Osteoblast (primary cell): ENCODE measurements around the gene LARP6. TPM values are rescaled to one million over a fixed set of nuclear protein-coding genes. Genes with fewer than 3 reads are reported as not detected.
"Not testable (repeated sequence)": the region's sequence is repeated elsewhere in the genome, so short reads cannot be mapped to it uniquely, and the experiment has no call there.

ENCODE experiments used
- DNase-seq: peaks from one replicate; pipeline ENCODE4 v3.0.0; 2011; ENCODE audit warnings: low spot score, mixed read lengths; ENCODE audit not compliant: insufficient read length; ENCODE audit errors: missing footprints
- H2AFZ ChIP-seq: 2 replicates; pipeline ENCODE4 v1.6.0; 2011; ENCODE audit warnings: mild to moderate bottlenecking, low read length
- H3K27ac ChIP-seq: 2 replicates; pipeline ENCODE4 v1.5.1; 2011; ENCODE audit warnings: mild to moderate bottlenecking, low read depth, low read length, moderate library complexity
- H3K27me3 ChIP-seq: 2 replicates; pipeline ENCODE4 v1.6.0; 2012; ENCODE audit warnings: mild to moderate bottlenecking, control low read depth, inconsistent platforms, low read length, moderate library complexity; ENCODE audit not compliant: insufficient read depth
- H3K36me3 ChIP-seq: 2 replicates; pipeline ENCODE4 v1.5.1; 2011; ENCODE audit warnings: mild to moderate bottlenecking, low read length, control low read depth, moderate library complexity; ENCODE audit not compliant: insufficient read depth
- H3K4me1 ChIP-seq: 2 replicates; pipeline ENCODE4 v1.5.1; 2011; ENCODE audit warnings: mild to moderate bottlenecking, low read length, control low read depth, moderate library complexity; ENCODE audit not compliant: insufficient read depth
- H3K4me2 ChIP-seq: 2 replicates; pipeline ENCODE4 v1.6.0; 2011; ENCODE audit warnings: mild to moderate bottlenecking, low read length; ENCODE audit not compliant: insufficient read depth
- H3K4me3 ChIP-seq: fragments of 200-600 bp; sonication (generic); 3 replicates; pipeline ENCODE4 v1.5.1; 2012; ENCODE audit warnings: mild to moderate bottlenecking, low read length, inconsistent platforms; ENCODE audit not compliant: insufficient read depth
- H3K79me2 ChIP-seq: 2 replicates; pipeline ENCODE4 v1.6.0; 2012; ENCODE audit warnings: mild to moderate bottlenecking, low read length, control low read depth, inconsistent platforms; ENCODE audit not compliant: insufficient read depth
- H3K9me3 ChIP-seq: 2 replicates; pipeline ENCODE4 v1.5.1; 2011; ENCODE audit warnings: low read depth, low read length, control low read depth
- H4K20me1 ChIP-seq: 2 replicates; pipeline ENCODE4 v1.6.0; 2012; ENCODE audit warnings: mild to moderate bottlenecking, low read length, control low read depth; ENCODE audit not compliant: insufficient read depth
- total RNA-seq: library from RNA; depleted of rRNA; stranded (reverse); fragments of >200 nt; gene quantifications from 2 replicates; pipeline ENCODE4 v1.2.3, GENCODE V29; 2012
- TF ChIP-seq, protein P1 (sequence below): IDR thresholded peaks from 2 replicates; pipeline ENCODE4 v1.5.1; 2011; ENCODE audit warnings: mild to moderate bottlenecking, low read depth, low read length, moderate library complexity; ENCODE audit errors: extremely low read depth

The LARP6 gene
- total RNA-seq, 1 donor, result 77.4 TPM

DNA sequence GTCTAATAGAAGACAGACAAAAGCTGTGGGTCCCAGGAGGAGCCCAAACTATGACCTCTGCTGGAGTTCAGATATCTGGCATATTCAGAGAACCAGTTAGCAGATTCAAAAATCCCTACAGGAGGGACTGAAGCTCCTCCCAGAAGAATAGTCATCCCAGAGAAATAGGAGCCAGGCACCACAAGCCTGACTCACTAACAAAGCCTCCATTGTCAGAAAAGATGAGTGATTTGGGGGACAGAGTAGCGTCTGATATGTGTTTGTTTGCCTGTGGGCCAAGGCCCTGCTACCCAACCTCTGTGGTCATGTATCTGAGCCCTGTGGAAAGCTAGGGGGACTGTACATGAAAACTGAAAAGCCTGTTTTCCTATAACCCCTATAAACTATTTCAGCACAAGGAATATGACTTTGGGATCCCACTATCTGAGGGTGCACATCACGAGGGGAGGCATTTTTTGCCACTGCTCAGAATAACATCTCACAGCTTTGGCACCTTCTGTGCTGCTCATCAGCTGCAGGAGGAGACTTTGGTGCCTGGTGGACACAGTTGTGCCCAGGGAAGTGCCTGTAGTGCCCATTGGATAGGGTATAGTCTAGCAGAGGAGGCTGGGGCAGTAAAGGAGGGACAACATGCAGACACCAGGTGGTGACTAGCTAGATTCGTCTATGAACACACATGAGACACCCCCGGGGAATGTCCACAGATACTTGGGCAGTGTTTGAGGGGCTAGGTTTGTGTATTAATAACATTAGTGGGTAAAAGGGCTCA lies 9.7 kb upstream of the LARP6 start:
- Histone ChIP-seq H3K27ac (peak overlapping the region; percentile 80), H3K4me2 (peak overlapping the region; percentile 45), H3K27me3 (no peaks in the 10 kb centered on the region), H3K9me3 (no peaks in the 10 kb centered on the region), H4K20me1 (no peaks in the 10 kb centered on the region), H3K4me1 (peaks cover 38% of the 10 kb centered on the region), H3K36me3 (no peaks in the 10 kb centered on the region), H2AFZ (peak overlapping the region; percentile 13), H3K79me2 (no peaks in the 10 kb centered on the region), H3K4me3 (no peak overlapping the region)
- TF ChIP-seq, protein P1, sequence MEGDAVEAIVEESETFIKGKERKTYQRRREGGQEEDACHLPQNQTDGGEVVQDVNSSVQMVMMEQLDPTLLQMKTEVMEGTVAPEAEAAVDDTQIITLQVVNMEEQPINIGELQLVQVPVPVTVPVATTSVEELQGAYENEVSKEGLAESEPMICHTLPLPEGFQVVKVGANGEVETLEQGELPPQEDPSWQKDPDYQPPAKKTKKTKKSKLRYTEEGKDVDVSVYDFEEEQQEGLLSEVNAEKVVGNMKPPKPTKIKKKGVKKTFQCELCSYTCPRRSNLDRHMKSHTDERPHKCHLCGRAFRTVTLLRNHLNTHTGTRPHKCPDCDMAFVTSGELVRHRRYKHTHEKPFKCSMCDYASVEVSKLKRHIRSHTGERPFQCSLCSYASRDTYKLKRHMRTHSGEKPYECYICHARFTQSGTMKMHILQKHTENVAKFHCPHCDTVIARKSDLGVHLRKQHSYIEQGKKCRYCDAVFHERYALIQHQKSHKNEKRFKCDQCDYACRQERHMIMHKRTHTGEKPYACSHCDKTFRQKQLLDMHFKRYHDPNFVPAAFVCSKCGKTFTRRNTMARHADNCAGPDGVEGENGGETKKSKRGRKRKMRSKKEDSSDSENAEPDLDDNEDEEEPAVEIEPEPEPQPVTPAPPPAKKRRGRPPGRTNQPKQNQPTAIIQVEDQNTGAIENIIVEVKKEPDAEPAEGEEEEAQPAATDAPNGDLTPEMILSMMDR, result no peak
- DNase-seq, result peak; percentile 96

DNA sequence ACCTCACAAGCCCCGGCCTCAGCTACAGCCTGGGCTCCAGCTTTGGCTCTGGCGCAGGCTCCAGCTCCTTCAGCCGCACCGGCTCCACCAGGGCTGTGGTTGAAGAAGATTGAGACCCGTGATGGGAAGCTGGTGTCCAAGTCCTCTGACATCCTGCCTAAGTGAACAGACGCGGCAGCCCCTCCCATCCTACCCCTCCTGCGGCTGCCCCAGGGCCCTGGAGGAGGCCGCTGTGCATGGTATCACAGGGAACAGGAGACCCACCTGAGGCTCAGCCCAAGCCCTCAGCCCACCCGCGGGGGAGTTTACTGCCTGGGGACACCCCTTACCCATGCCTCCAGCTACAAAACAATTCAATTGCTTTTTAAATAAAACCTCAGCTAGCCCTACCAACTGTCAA lies 6.0 kb upstream of the LARP6 start:
- no peak overlapping the region for H3K4me3 ChIP-seq
- H3K79me2 ChIP-seq, result no peaks in the 10 kb centered on the region
- H3K4me1 ChIP-seq, result peaks cover 48% of the 10 kb centered on the region
- H3K9me3 ChIP-seq, result no peaks in the 10 kb centered on the region
- no peak for DNase-seq
- H3K27ac ChIP-seq, result no peak overlapping the region
- TF ChIP-seq, protein P1, result no peak
- H3K36me3 ChIP-seq, result no peaks in the 10 kb centered on the region
- H3K4me2 ChIP-seq, result no peak overlapping the region
- H2AFZ ChIP-seq, result no peak overlapping the region
- no peaks in the 10 kb centered on the region for H4K20me1 ChIP-seq
- no peaks in the 10 kb centered on the region for H3K27me3 ChIP-seq

DNA sequence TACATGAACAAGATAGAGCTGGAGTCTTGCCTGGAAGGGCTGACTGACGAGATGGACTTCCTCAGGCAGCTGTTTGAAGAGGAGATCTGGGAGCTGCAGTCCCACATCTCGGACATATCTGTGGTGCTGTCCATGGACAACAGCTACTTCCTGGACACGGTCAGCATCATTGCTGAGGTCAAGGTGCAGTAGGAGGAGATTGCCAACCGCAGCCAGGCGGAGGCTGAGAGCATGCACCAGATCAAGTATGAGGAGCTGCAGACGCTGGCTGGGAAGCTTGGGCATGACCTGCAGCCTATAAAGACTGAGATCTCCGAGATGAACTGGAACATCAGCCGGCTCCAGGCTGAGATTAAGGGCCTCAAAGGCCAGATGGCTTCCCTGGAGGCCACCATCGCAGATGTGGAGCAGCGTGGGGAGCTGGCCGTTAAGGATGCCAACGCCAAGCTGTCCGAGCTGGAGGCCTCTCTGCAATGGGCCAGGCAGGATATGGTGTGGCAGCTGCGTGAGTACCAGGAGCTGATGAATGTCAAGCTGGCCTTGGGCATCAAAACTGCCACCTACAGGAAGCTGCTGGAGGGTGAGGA lies 5.5 kb upstream of the LARP6 start:
- TF ChIP-seq, protein P1, result no peak
- H2AFZ ChIP-seq, result no peak overlapping the region
- H3K27ac ChIP-seq, result no peak overlapping the region
- H4K20me1 ChIP-seq, result no peaks in the 10 kb centered on the region
- peaks cover 53% of the 10 kb centered on the region for H3K4me1 ChIP-seq
- no peaks in the 10 kb centered on the region for H3K27me3 ChIP-seq
- no peaks in the 10 kb centered on the region for H3K79me2 ChIP-seq
- H3K36me3 ChIP-seq, result no peaks in the 10 kb centered on the region
- no peaks in the 10 kb centered on the region for H3K9me3 ChIP-seq
- no peak overlapping the region for H3K4me2 ChIP-seq
- H3K4me3 ChIP-seq, result no peak overlapping the region
- DNase-seq, result no peak

DNA sequence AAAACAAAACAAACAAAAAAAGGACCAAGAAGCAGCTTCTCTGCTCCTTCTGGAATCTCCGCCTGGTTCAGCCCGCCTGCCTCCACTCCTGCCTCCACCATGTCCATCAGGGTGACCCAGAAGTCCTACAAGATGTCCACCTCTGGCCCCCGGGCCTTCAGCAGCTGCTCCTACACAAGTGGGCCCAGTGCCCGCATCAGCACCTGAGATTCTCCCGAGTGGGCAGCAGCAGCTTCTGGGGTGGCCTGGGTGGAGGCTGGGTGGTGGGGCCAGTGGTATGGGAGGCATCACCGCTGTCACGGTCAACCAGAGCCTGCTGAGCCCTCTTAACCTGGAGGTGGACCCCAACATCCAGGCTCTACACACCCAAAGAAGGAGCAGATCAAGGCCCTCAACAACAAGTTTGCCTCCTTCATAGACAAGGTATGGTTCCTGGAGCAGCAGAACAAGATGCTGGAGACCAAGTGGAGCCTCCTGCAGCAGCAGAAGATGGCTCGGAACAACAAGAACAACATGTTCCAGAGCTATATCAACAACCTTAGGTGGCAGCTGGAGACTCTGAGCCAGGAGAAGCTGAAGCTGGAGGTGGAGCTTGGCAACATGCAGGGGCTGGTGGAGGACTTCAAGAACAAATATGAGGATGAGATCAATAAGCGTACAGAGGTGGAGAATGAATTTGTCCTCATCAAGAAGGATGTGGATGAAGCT lies 4.8 kb upstream of the LARP6 start:
- H4K20me1 ChIP-seq, H3K27me3 ChIP-seq, H3K9me3 ChIP-seq, DNase-seq, H3K27ac ChIP-seq, H3K36me3 ChIP-seq, H2AFZ ChIP-seq, H3K79me2 ChIP-seq, H3K4me2 ChIP-seq, H3K4me3 ChIP-seq: not testable (repeated sequence)
- H3K4me1 ChIP-seq, result peaks cover 49% of the 10 kb centered on the region
